Measurements from ENCODE around the gene PPFIA2. TPM values are rescaled to one million over a fixed set of nuclear protein-coding genes. Genes with fewer than 3 reads are reported as not detected.

Gene PPFIA2
- total and polyA plus RNA-seq, 7 donors = 0.04 to 1.2 (median 0.25) TPM

DNA sequence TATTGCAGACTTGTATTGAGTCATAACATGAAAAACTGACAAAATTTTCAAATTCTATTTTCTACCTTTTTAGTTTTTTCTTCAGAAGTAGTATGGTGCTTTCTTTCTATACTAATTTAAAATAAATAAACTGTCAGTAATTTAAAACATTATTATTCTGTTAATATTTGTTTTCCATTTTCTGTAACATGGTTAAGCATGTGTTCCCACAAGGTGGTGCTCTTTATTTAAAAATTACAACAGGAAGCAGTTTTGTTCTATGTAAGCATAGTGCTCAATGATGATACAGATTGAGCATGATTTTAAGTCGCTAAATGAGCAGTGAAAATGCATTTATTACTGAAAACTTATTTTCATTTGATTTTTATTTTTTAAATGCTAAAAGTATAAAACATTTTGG lies 114.6 kb downstream of the PPFIA2 start:
- no peak for ATAC-seq
- Histone ChIP-seq H3K4me3 (no peak overlapping the region), H3K9me3 (no peaks in the 10 kb centered on the region), H3K27ac (no peak overlapping the region), H3K4me1 (no peaks in the 10 kb centered on the region), H3K36me3 (ENCODE audit: insufficient read depth in 1 of 2, low read depth in 1 of 2) (no peaks in the 10 kb centered on the region), H3K27me3 (ENCODE audit: insufficient read depth in 3 of 3, low read length in 2 of 3) (no peaks in the 10 kb centered on the region)
- no peak for DNase-seq
- TF ChIP-seq, protein P1, sequence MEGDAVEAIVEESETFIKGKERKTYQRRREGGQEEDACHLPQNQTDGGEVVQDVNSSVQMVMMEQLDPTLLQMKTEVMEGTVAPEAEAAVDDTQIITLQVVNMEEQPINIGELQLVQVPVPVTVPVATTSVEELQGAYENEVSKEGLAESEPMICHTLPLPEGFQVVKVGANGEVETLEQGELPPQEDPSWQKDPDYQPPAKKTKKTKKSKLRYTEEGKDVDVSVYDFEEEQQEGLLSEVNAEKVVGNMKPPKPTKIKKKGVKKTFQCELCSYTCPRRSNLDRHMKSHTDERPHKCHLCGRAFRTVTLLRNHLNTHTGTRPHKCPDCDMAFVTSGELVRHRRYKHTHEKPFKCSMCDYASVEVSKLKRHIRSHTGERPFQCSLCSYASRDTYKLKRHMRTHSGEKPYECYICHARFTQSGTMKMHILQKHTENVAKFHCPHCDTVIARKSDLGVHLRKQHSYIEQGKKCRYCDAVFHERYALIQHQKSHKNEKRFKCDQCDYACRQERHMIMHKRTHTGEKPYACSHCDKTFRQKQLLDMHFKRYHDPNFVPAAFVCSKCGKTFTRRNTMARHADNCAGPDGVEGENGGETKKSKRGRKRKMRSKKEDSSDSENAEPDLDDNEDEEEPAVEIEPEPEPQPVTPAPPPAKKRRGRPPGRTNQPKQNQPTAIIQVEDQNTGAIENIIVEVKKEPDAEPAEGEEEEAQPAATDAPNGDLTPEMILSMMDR (IDR thresholded peaks at IDR 0.05) = peak; percentile 51
- 2 to 4% (median 4%) methylated on average over 1 of the region's 1 CpG for WGBS, 3 donors
- intact Hi-C loops (cut with DNase I) = loop anchor here in 1 of 2 donors (10.0 kb wide), 1 partner anchor 680 kb away; no protein-coding TSS in a partner anchor

DNA sequence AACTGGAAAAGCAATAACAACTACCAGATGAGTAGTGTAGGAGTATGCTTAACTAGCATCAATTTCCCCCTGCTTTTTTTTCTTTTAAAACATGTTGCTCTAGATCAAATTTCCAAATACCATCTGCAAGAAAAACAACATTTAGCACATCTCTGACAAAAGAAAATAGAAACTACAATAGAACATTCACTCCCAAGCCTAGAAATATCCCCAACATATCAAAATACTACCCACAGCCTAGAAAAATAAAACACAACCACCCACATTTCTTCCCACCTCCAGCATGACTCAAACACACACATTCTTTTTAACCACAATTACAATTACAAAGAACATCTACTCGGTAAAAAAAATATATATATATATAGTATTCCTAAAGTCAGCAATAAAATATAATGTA lies 120.0 kb downstream of the PPFIA2 start:
- WGBS, 3 donors = 77 to 78% (median 78%) methylated on average over 1 of the region's 1 CpG
- ATAC-seq = no peak
- H3K27ac ChIP-seq = no peak overlapping the region
- TF ChIP-seq, protein P1 (IDR thresholded peaks at IDR 0.05) = no peak
- no peaks in the 10 kb centered on the region for H3K27me3 ChIP-seq (ENCODE audit: insufficient read depth in 3 of 3, low read length in 2 of 3)
- DNase-seq = no peak
- intact Hi-C loops (cut with DNase I) = no loop called here
- no peak overlapping the region for H3K4me3 ChIP-seq
- no peaks in the 10 kb centered on the region for H3K9me3 ChIP-seq
- H3K36me3 ChIP-seq (ENCODE audit: insufficient read depth in 1 of 2, low read depth in 1 of 2) = no peaks in the 10 kb centered on the region
- no peaks in the 10 kb centered on the region for H3K4me1 ChIP-seq

DNA sequence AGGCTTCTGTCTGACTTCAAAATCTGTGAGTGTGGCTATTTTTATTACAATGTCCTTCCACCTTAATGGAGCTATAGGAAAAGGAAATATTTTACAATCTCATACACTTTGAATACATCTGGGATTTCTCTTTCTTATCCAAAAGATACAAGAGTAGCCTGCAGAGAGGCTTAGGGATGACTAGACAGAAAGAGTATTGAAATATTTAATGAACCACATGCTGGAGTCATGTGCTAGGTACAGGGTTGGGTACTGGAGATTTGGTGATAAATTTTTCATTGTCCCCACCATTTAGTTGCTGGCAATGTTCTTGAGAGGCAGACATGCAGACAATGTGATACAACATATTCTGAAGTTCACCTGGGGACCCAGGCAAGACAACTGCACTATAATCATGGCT lies 126.0 kb downstream of the PPFIA2 start:
- DNase-seq = no peak

DNA sequence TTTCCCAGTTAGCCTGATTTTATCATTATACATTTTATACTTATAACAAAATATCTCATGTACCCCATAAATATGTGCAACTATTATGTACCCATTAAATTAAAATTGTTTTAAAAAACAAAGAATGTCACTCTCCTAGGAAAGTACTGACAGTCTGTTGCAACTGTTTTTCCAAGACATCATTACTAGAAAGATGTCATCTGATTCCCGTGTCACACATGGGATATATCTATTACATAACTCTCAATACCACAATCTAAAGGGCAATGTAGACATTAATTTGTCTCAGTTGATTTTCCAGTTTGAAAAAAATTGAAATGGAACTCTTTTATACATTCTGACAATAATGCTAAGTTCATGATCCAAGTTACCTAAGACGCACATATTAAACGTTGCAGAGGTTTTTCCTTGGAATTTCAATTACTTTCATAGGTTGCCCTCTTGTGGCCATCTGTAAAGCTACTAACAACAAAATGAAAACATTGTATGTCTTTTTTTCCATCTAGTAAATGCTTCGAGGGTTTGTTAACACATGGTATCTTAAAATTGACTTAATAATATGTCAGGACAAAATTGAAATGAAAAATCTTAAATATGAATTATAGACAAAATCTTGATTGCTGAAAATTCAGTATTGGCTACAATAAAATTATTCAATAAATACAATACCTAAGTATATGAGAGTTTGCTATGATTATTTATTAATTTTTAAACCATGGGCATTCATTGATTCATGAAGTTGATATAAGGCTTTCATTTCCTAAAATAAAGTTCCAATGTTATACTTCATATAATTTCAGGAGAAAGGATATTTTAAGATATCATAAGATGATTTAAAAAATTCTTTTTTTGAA lies 131.6 kb downstream of the PPFIA2 start:
- H3K27ac ChIP-seq = no peak overlapping the region
- no peaks in the 10 kb centered on the region for H3K36me3 ChIP-seq (ENCODE audit: insufficient read depth in 1 of 2, low read depth in 1 of 2)
- no peak for DNase-seq
- 7 to 11% (median 9%) methylated on average over 4 of the region's 4 CpGs for WGBS, 3 donors
- H3K27me3 ChIP-seq (ENCODE audit: insufficient read depth in 3 of 3, low read length in 2 of 3) = no peaks in the 10 kb centered on the region
- no peaks in the 10 kb centered on the region for H3K4me1 ChIP-seq
- intact Hi-C loops (cut with DNase I) = loop anchor here in 1 of 2 donors (10.0 kb wide), 1 partner anchor 173 kb away; no protein-coding TSS in a partner anchor
- no peak for ATAC-seq
- no peak overlapping the region for H3K4me3 ChIP-seq
- no peaks in the 10 kb centered on the region for H3K9me3 ChIP-seq
- TF ChIP-seq, protein P1 (IDR thresholded peaks at IDR 0.05) = peak; percentile 52

More for the DNA sequence above, 126.0 kb downstream of the PPFIA2 start:
- no peaks in the 10 kb centered on the region for H3K4me1 ChIP-seq
- TF ChIP-seq, protein P1 (IDR thresholded peaks at IDR 0.05) = no peak
- no peak overlapping the region for H3K4me3 ChIP-seq
- H3K27ac ChIP-seq = no peak overlapping the region
- H3K36me3 ChIP-seq (ENCODE audit: insufficient read depth in 1 of 2, low read depth in 1 of 2) = no peaks in the 10 kb centered on the region
- no peak for ATAC-seq
- H3K9me3 ChIP-seq = no peaks in the 10 kb centered on the region
- intact Hi-C loops (cut with DNase I) = no loop called here
- H3K27me3 ChIP-seq (ENCODE audit: insufficient read depth in 3 of 3, low read length in 2 of 3) = no peaks in the 10 kb centered on the region

Measured in psoas muscle (tissue), 8 donors.